Measurements from ENCODE around the gene NADK. TPM values are rescaled to one million over a fixed set of nuclear protein-coding genes. Genes with fewer than 3 reads are reported as not detected.
A peak's percentile ranks its signal among the peaks of the same experiment; 100 is the strongest.

NADK gene
- total RNA-seq, 1 experiment from 2014 or later, result 124 TPM

- ChIA-PET POLR2A (no interaction called here), CTCF (interaction anchor here (1.0 kb wide), 1 partner anchor 150 kb away, joined by 3 read pairs; no protein-coding TSS in a partner anchor)
- Mint-ChIP-seq H3K9me3 (no peaks in the 10 kb centered on the region), H3K4me1 (no peaks in the 10 kb centered on the region), H3K36me3 (peaks cover 47% of the 10 kb centered on the region), H3K27me3 (ENCODE audit: low read depth) (no peaks in the 10 kb centered on the region), H3K27ac (peak overlapping the region; percentile 49; the same call in 1 of the 2 replicates), H3K4me3 (no peak overlapping the region)
- no peak for ATAC-seq
- TF ChIP-seq NFATC4 (CRISPR knock-in tag; IDR thresholded peaks at IDR 0.05), result no peak
- no peak for TF ChIP-seq GRHL2 (CRISPR knock-in tag; IDR thresholded peaks at IDR 0.05; ENCODE audit: insufficient replicate concordance, severe bottlenecking)
- no peak for TF ChIP-seq ZNF425 (CRISPR knock-in tag; conservative IDR thresholded peaks at IDR 0.05)
- DNase-seq (ENCODE audit: low spot score), result no peak
Observed at GRCh38 chr1:1758692-1759455, 19.4 kb downstream of the NADK start.

GRCh38 chr1:1758059-1758621 is 20.1 kb downstream of the NADK start:
- ATAC-seq (no peak), DNase-seq (ENCODE audit: low spot score) (no peak)
- POLR2A ChIA-PET, result no interaction called here
- H3K9me3 Mint-ChIP-seq, result no peaks in the 10 kb centered on the region
- H3K4me3 Mint-ChIP-seq, result no peak overlapping the region
- no peaks in the 10 kb centered on the region for H3K27me3 Mint-ChIP-seq (ENCODE audit: low read depth)
- CTCF ChIA-PET, result interaction anchor here (0.9 kb wide), 1 partner anchor 151 kb away, joined by 3 read pairs; no protein-coding TSS in a partner anchor
- TF ChIP-seq OVOL2 (CRISPR knock-in tag; IDR thresholded peaks at IDR 0.05; ENCODE audit: borderline replicate concordance), result no peak
- no peak for TF ChIP-seq GTF2I (CRISPR knock-in tag; conservative IDR thresholded peaks at IDR 0.05)
- TF ChIP-seq FOXP1 (CRISPR knock-in tag; IDR thresholded peaks at IDR 0.05; ENCODE audit: borderline replicate concordance), result no peak
- TF ChIP-seq ZNF512 (CRISPR knock-in tag; IDR thresholded peaks at IDR 0.05; ENCODE audit: borderline replicate concordance), result no peak
- no peak for TF ChIP-seq ZBTB21 (CRISPR knock-in tag; IDR thresholded peaks at IDR 0.05; ENCODE audit: borderline replicate concordance)
- TF ChIP-seq HMGA2 (CRISPR knock-in tag; IDR thresholded peaks at IDR 0.05), result no peak
- TF ChIP-seq USF1 (CRISPR knock-in tag; IDR thresholded peaks at IDR 0.05), result no peak
- TF ChIP-seq NFE2L1 (CRISPR knock-in tag; IDR thresholded peaks at IDR 0.05), result no peak
- peak overlapping the region; percentile 72 for H3K27ac Mint-ChIP-seq
- H3K4me1 Mint-ChIP-seq, result no peaks in the 10 kb centered on the region
- H3K36me3 Mint-ChIP-seq, result peaks cover 49% of the 10 kb centered on the region

GRCh38 chr1:1757422-1758058 is 20.7 kb downstream of the NADK start:
- H3K9me3 Mint-ChIP-seq, result no peaks in the 10 kb centered on the region
- no peak for TF ChIP-seq FOXP4 (CRISPR knock-in tag; IDR thresholded peaks at IDR 0.05)
- no peak for TF ChIP-seq TCF7 (CRISPR knock-in tag; IDR thresholded peaks at IDR 0.05; ENCODE audit: low read depth)
- TF ChIP-seq HMGA2 (CRISPR knock-in tag; IDR thresholded peaks at IDR 0.05), result no peak
- no peak for TF ChIP-seq NR1H2 (CRISPR knock-in tag; IDR thresholded peaks at IDR 0.05)
- TF ChIP-seq E2F4 (CRISPR knock-in tag; IDR thresholded peaks at IDR 0.05; ENCODE audit: borderline replicate concordance, low read depth), result no peak
- TF ChIP-seq CDX4 (CRISPR knock-in tag; IDR thresholded peaks at IDR 0.05; ENCODE audit: borderline replicate concordance), result no peak

More at GRCh38 chr1:1757422-1758058, 20.7 kb downstream of the NADK start:
- ChIA-PET POLR2A (no interaction called here), CTCF (interaction anchor here (0.9 kb wide), 1 partner anchor 152 kb away, joined by 3 read pairs; no protein-coding TSS in a partner anchor)
- DNase-seq (ENCODE audit: low spot score), result no peak
- H3K36me3 Mint-ChIP-seq, result peaks cover 45% of the 10 kb centered on the region
- H3K27me3 Mint-ChIP-seq (ENCODE audit: low read depth), result no peaks in the 10 kb centered on the region
- no peaks in the 10 kb centered on the region for H3K4me1 Mint-ChIP-seq
- H3K4me3 Mint-ChIP-seq, result no peak overlapping the region
- ATAC-seq, result no peak
- H3K27ac Mint-ChIP-seq, result no peak overlapping the region
